ENCODE measurements around the gene RARA.

DNA sequence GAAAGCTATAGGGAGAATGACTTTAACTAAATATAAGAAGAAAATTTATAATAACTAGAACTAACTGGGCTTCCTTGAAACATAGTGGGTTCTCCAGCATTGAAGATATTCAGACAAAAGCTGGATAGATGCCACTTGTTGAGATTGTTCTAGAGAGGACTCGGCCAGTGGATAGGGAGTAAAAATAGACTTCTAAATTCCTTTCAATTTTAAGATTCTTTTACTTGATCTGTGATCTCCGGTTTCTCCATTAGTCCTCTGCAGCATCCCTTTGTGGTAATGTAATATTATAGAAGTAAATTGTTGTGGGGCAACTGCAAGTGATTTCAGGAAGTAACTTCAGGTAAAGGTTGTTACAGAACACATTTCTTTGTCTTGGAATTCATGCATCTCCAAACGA lies 10.3 kb upstream of the RARA start:
- no peak for TF ChIP-seq EP300 (IDR thresholded peaks at IDR 0.05)
- TF ChIP-seq, protein P1, sequence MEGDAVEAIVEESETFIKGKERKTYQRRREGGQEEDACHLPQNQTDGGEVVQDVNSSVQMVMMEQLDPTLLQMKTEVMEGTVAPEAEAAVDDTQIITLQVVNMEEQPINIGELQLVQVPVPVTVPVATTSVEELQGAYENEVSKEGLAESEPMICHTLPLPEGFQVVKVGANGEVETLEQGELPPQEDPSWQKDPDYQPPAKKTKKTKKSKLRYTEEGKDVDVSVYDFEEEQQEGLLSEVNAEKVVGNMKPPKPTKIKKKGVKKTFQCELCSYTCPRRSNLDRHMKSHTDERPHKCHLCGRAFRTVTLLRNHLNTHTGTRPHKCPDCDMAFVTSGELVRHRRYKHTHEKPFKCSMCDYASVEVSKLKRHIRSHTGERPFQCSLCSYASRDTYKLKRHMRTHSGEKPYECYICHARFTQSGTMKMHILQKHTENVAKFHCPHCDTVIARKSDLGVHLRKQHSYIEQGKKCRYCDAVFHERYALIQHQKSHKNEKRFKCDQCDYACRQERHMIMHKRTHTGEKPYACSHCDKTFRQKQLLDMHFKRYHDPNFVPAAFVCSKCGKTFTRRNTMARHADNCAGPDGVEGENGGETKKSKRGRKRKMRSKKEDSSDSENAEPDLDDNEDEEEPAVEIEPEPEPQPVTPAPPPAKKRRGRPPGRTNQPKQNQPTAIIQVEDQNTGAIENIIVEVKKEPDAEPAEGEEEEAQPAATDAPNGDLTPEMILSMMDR (IDR thresholded peaks at IDR 0.05): no peak

All from gastroesophageal sphincter (tissue), 3 donors.